ENCODE data around the gene PLXNB1.

Gene PLXNB1

GRCh38 chr3:48446425-48447193 is 16.7 kb upstream of the PLXNB1 start, which contains the start of gene ATRIP:
TSS of gene ATRIP (plus strand) at chr3:48446737. CDS start at chr3:48446846, 109 bp downstream.
- in situ Hi-C loops (cut with MboI; ENCODE audit: low sequenced_read_pairs, unreplicated experiment), result no loop called here
- no peak for TF ChIP-seq CTCF (IDR thresholded peaks at IDR 0.05; ENCODE audit: borderline replicate concordance, control extremely low read depth, extremely low read depth, insufficient read depth, missing control alignments)
- peak; percentile 96 for DNase-seq (ENCODE audit: low spot score)

DNA sequence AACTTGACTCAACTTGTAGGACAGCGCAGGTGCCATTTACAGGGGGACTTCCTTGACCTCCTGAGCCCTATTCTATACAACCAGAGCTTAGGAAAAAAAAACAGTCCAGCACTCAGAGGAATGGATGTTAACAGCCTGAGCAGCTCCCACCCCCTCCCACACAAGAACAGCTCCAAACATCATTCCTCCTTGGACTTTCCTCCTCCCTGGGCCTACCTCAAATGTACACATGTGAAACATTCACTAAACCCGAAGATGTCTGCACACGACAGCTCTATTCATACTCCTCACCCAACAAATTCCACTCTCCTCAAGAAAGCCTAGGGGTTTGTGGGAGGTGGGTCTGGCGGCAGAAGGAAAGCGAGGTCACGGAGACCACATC is 16.1 kb upstream of the PLXNB1 start:
- no peak for TF ChIP-seq CTCF (IDR thresholded peaks at IDR 0.05; ENCODE audit: borderline replicate concordance, control extremely low read depth, extremely low read depth, insufficient read depth, missing control alignments)
- in situ Hi-C loops (cut with MboI; ENCODE audit: low sequenced_read_pairs, unreplicated experiment), result no loop called here
- no peak for DNase-seq (ENCODE audit: low spot score)

DNA sequence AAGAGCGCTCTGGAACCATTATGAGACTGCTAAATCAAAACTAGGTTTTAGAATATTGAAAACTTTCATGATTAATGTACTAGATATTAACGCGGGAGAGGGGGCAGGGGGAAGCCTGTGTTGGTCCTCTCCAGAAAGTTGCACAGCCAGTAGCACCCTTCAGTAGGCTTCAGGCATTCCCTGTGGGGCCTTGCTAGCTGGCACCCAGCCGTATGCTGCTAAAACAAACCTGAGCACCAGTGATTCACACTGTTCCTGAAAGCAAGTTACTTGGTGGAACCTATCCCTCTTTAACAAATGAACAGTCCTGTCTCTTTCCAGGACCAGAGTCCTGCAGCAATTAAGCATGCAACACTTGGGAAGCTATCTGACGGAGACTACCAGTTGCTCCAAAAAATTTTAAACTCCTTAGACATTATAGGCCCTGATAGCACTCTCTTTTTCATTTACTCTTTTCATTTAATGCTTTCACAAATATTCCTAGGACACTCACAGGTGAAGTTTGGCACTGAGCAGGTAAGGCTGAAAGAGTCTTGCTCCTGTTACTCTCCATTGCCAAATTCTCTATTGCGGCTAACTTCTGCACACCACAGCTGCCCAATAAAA is 15.5 kb upstream of the PLXNB1 start:
- DNase-seq (ENCODE audit: low spot score), result no peak
- no peak for TF ChIP-seq CTCF (IDR thresholded peaks at IDR 0.05; ENCODE audit: borderline replicate concordance, control extremely low read depth, extremely low read depth, insufficient read depth, missing control alignments)
- in situ Hi-C loops (cut with MboI; ENCODE audit: low sequenced_read_pairs, unreplicated experiment), result no loop called here

DNA sequence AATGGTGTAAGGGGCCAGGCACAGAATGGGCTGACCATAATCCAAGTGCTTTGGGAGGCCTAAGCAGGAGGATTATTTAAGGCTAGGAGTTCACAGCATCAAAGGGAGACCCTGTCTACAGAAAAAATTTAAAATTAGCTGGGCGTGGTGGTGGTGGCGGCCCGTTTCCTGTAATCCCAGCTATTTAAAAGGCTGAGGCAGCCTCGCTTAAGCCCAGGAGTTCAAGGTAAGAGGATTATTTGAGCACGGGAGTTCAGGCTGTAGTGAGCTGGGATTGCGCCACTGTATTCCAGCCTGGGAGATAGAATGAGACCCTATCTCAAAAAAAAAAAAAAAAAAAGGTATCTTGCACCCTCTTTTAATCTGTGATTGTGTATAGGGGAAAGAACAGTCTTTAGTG is 12.1 kb upstream of the PLXNB1 start:
- in situ Hi-C loops (cut with MboI; ENCODE audit: low sequenced_read_pairs, unreplicated experiment), result no loop called here
- TF ChIP-seq CTCF (IDR thresholded peaks at IDR 0.05; ENCODE audit: borderline replicate concordance, control extremely low read depth, extremely low read depth, insufficient read depth, missing control alignments), result no peak

GRCh38 chr3:48440590-48440958 is 10.7 kb upstream of the PLXNB1 start:
- peak; percentile 14 for DNase-seq (ENCODE audit: low spot score)
- in situ Hi-C loops (cut with MboI; ENCODE audit: low sequenced_read_pairs, unreplicated experiment), result no loop called here
- no peak for TF ChIP-seq CTCF (IDR thresholded peaks at IDR 0.05; ENCODE audit: borderline replicate concordance, control extremely low read depth, extremely low read depth, insufficient read depth, missing control alignments)

More for the DNA sequence above, 12.1 kb upstream of the PLXNB1 start:
- DNase-seq (ENCODE audit: low spot score), result no peak

DNA sequence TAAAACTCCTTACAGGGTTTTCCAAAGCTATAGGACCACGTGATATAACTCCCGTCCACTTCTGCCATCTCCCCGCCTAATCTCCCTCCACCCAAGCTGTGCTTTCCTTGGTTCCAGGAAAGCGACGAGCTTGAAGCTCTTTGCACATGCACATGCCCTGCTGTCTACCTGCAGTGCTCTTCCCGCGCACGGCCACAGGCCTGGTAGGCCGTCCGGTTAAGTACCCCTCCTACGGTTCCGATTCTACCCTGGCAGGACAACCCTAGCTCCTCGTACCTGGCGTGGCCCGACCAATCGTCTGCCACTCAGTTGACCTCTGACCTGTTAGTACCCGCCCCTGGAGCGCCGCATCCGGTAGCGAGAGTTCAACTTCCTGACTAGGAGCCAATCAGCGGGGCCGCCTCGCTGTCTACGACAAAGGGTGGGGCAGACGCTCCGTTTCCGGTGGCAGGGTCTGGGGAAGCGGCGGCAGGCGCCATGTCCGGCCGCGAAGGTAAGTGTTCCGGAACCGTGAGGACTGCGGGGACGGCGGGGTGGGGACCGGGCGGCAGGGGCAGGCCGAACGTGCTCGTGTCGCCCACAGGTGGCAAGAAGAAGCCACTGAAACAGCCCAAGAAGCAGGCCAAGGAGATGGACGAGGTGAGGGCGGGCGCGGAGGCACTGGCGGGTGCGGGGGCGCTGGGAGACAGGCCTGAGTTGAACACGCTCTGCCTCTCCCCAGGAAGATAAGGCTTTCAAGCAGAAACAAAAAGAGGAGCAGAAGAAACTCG is 10.1 kb upstream of the PLXNB1 start, which contains the start of the genes CCDC51 and TMA7:
Gene CCDC51 (minus strand): TSS at position 300 of the 770 bp plus-strand sequence. CDS start 4,991 bp downstream, outside the sequence.
Gene TMA7 (plus strand): TSS at position 438 of the 770 bp plus-strand sequence. CDS start 40 bp downstream, at position 478.
- peak; percentile 99 for DNase-seq (ENCODE audit: low spot score)
- TF ChIP-seq CTCF (IDR thresholded peaks at IDR 0.05; ENCODE audit: borderline replicate concordance, control extremely low read depth, extremely low read depth, insufficient read depth, missing control alignments), result no peak
- in situ Hi-C loops (cut with MboI; ENCODE audit: low sequenced_read_pairs, unreplicated experiment), result loop anchor here (5.0 to 10.0 kb wide), 2 partner anchors 38 to 165 kb away; no protein-coding TSS in a partner anchor

All from GM13976 (cell line).